KOPT-K1 (cell line): Measurements from ENCODE around the gene GNPAT.

Experiments
- H3K27ac ChIP-seq: fragments of 200-600 bp; sonication (generic); 2 replicates; pipeline ENCODE4 v1.5.1; 2016; ENCODE audit warnings: antibody characterized with exemption, mild to moderate bottlenecking, low read depth, low read length; ENCODE audit not compliant: poor library complexity, severe bottlenecking
- H3K36me3 ChIP-seq: fragments of 200-600 bp; sonication (generic); 2 replicates; pipeline ENCODE4 v1.5.1; 2017; ENCODE audit warnings: antibody characterized with exemption, mild to moderate bottlenecking, low read length, moderate library complexity; ENCODE audit not compliant: insufficient read depth
- H3K9me3 ChIP-seq: fragments of 200-600 bp; sonication (generic); 2 replicates; pipeline ENCODE4 v1.5.1; 2017; ENCODE audit warnings: antibody characterized with exemption, low read length, mild to moderate bottlenecking; ENCODE audit not compliant: insufficient read depth, poor library complexity, severe bottlenecking

Gene GNPAT

GRCh38 chr1:231240883-231241735 is at the start of gene GNPAT:
Gene GNPAT (plus strand): TSS chr1:231241212. CDS start chr1:231241379, 167 bp downstream.
- Histone ChIP-seq H3K36me3 (peaks cover 31% of the 10 kb centered on the region), H3K9me3 (no peaks in the 10 kb centered on the region), H3K27ac (peak within 1 kb of the TSS; percentile 86)

GRCh38 chr1:231192620-231193163 is 48.3 kb upstream of the GNPAT start:
- Histone ChIP-seq H3K36me3 (no peaks in the 10 kb centered on the region), H3K9me3 (peaks cover 11% of the 10 kb centered on the region), H3K27ac (no peak overlapping the region)

- H3K27ac ChIP-seq = no peak overlapping the region
- no peaks in the 10 kb centered on the region for H3K36me3 ChIP-seq
These were observed 47.2 kb upstream of the GNPAT start for GRCh38 chr1:231193710-231194340.

GRCh38 chr1:231194476-231194842 is 46.6 kb upstream of the GNPAT start:
- Histone ChIP-seq H3K27ac (no peak overlapping the region), H3K36me3 (no peaks in the 10 kb centered on the region), H3K9me3 (peaks cover 7% of the 10 kb centered on the region)

More at GRCh38 chr1:231193710-231194340, 47.2 kb upstream of the GNPAT start:
- peaks cover 11% of the 10 kb centered on the region for H3K9me3 ChIP-seq

GRCh38 chr1:231194843-231195516 is 46.0 kb upstream of the GNPAT start:
- no peaks in the 10 kb centered on the region for H3K36me3 ChIP-seq
- H3K27ac ChIP-seq = no peak overlapping the region
- H3K9me3 ChIP-seq = peaks cover 3% of the 10 kb centered on the region

- H3K36me3 ChIP-seq = no peaks in the 10 kb centered on the region
These were observed 44.7 kb upstream of the GNPAT start for GRCh38 chr1:231196307-231196706.

GRCh38 chr1:231196728-231197127 is 44.3 kb upstream of the GNPAT start:
- no peaks in the 10 kb centered on the region for H3K36me3 ChIP-seq
- no peak overlapping the region for H3K27ac ChIP-seq
- H3K9me3 ChIP-seq = no peaks in the 10 kb centered on the region

More at GRCh38 chr1:231196307-231196706, 44.7 kb upstream of the GNPAT start:
- Histone ChIP-seq H3K27ac (no peak overlapping the region), H3K9me3 (no peaks in the 10 kb centered on the region)

- no peaks in the 10 kb centered on the region for H3K36me3 ChIP-seq
- no peak overlapping the region for H3K27ac ChIP-seq
- no peaks in the 10 kb centered on the region for H3K9me3 ChIP-seq
These were observed 41.1 kb upstream of the GNPAT start for GRCh38 chr1:231199868-231200267.

GRCh38 chr1:231200388-231201031 is 40.5 kb upstream of the GNPAT start:
- no peaks in the 10 kb centered on the region for H3K36me3 ChIP-seq
- H3K9me3 ChIP-seq = no peaks in the 10 kb centered on the region
- H3K27ac ChIP-seq = no peak overlapping the region

GRCh38 chr1:231201375-231201978 is 39.5 kb upstream of the GNPAT start:
- Histone ChIP-seq H3K27ac (peak overlapping the region; percentile 27), H3K9me3 (no peaks in the 10 kb centered on the region)

GRCh38 chr1:231201979-231202633 is 38.9 kb upstream of the GNPAT start:
- Histone ChIP-seq H3K27ac (peak overlapping the region; percentile 27), H3K36me3 (no peaks in the 10 kb centered on the region), H3K9me3 (no peaks in the 10 kb centered on the region)

More at GRCh38 chr1:231201375-231201978, 39.5 kb upstream of the GNPAT start:
- H3K36me3 ChIP-seq = no peaks in the 10 kb centered on the region

- Histone ChIP-seq H3K27ac (no peak overlapping the region), H3K36me3 (no peaks in the 10 kb centered on the region), H3K9me3 (no peaks in the 10 kb centered on the region)
These were observed 37.6 kb upstream of the GNPAT start for GRCh38 chr1:231203259-231204057.

- no peaks in the 10 kb centered on the region for H3K36me3 ChIP-seq
- H3K9me3 ChIP-seq = no peaks in the 10 kb centered on the region
- no peak overlapping the region for H3K27ac ChIP-seq
These were observed 34.2 kb upstream of the GNPAT start for GRCh38 chr1:231206856-231207255.
